Smooth muscle cell (in vitro differentiated cells): ENCODE measurements around the gene TMEM62. TPM values are rescaled to one million over a fixed set of nuclear protein-coding genes. Genes with fewer than 3 reads are reported as not detected.

Source experiments
- DNase-seq: peaks from one replicate; lab custom pipeline; 2025; ENCODE audit not compliant: unreplicated experiment; lab: John Stamatoyannopoulos, UW
- H2AFZ ChIP-seq: fragments of 200-600 bp; sonication (generic); 2 replicates; pipeline ENCODE4 v1.6.0; 2016; ENCODE audit warnings: antibody characterized with exemption, low read depth, mild to moderate bottlenecking
- H3F3A ChIP-seq: fragments of 200-600 bp; sonication (generic); 2 replicates; pipeline ENCODE4 v1.6.0; 2017; ENCODE audit warnings: antibody characterized with exemption, low read depth
- H3K27ac ChIP-seq: fragments of 200-600 bp; sonication (generic); 2 replicates; pipeline ENCODE4 v1.5.1; 2016; ENCODE audit warnings: low read depth, mild to moderate bottlenecking
- H3K27me3 ChIP-seq: fragments of 200-600 bp; sonication (generic); 2 replicates; pipeline ENCODE4 v1.6.1; 2016; ENCODE audit warnings: low read depth, mild to moderate bottlenecking
- H3K36me3 ChIP-seq: fragments of 200-600 bp; sonication (generic); 2 replicates; pipeline ENCODE4 v1.5.1; 2016; ENCODE audit warnings: low read depth
- H3K4me1 ChIP-seq: fragments of 200-600 bp; sonication (generic); 2 replicates; pipeline ENCODE4 v1.5.1; 2016; ENCODE audit warnings: low read depth
- H3K4me2 ChIP-seq: fragments of 200-600 bp; sonication (generic); 2 replicates; pipeline ENCODE4 v1.6.0; 2016; ENCODE audit warnings: mild to moderate bottlenecking
- H3K4me3 ChIP-seq: fragments of 200-600 bp; sonication (generic); 2 replicates; pipeline ENCODE4 v1.5.1; 2016; ENCODE audit warnings: mild to moderate bottlenecking
- H3K79me2 ChIP-seq: fragments of 200-600 bp; sonication (generic); 2 replicates; pipeline ENCODE4 v1.6.0; 2016; ENCODE audit warnings: low read depth, mild to moderate bottlenecking
- H3K9ac ChIP-seq: fragments of 200-600 bp; sonication (generic); 2 replicates; pipeline ENCODE4 v1.6.0; 2016; ENCODE audit warnings: low read depth
- H3K9me3 ChIP-seq: fragments of 200-600 bp; sonication (generic); replicated peaks from 2 replicates; pipeline ENCODE4 v1.5.1; 2016; ENCODE audit warnings: low read depth
- H4K20me1 ChIP-seq: fragments of 200-600 bp; sonication (generic); 2 replicates; pipeline ENCODE4 v1.6.0; 2016; ENCODE audit warnings: low read depth
- CTCF ChIP-seq: fragments of 200-600 bp; sonication (generic); IDR thresholded peaks from 2 replicates; pipeline ENCODE4 v1.5.1; 2017; ENCODE audit warnings: borderline replicate concordance, mild to moderate bottlenecking, antibody characterized with exemption; ENCODE audit not compliant: insufficient read depth, poor library complexity, severe bottlenecking
- WGBS: methylation state at CpG from one replicate; pipeline ENCODE4 v1.1.7; 2016; ENCODE audit warnings: low lambda C conversion rate; 5-methylcytosine and 5-hydroxymethylcytosine counted together
- polyA plus RNA-seq: library from polyadenylated mRNA; unstranded; fragments of >200 nt; fragmentation: Nextera tagmentation; extraction: Ambion mirVana; gene quantifications from 2 replicates; pipeline ENCODE4 v1.2.1, GENCODE V29; 2016
- total RNA-seq: library from RNA; depleted of rRNA; stranded (reverse); fragments of >200 nt; gene quantifications from 2 replicates; pipeline ENCODE4 v1.2.3, GENCODE V29; 2014

Gene TMEM62
- total and polyA plus RNA-seq, 2 experiments from 2014 or later = 3.1 to 12.0 TPM

- no peak for DNase-seq
- Histone ChIP-seq H3K4me2 (no peak overlapping the region), H3K79me2 (no peaks in the 10 kb centered on the region), H3K27ac (no peak overlapping the region), H3K4me1 (no peaks in the 10 kb centered on the region), H2AFZ (no peak overlapping the region), H3K9ac (no peak overlapping the region), H4K20me1 (no peaks in the 10 kb centered on the region), H3K4me3 (no peak overlapping the region), H3F3A (no peaks in the 10 kb centered on the region), H3K36me3 (no peaks in the 10 kb centered on the region), H3K9me3 (no peaks in the 10 kb centered on the region), H3K27me3 (no peaks in the 10 kb centered on the region)
- no peak for TF ChIP-seq CTCF
- WGBS = 87% methylated on average over 4 of the region's 4 CpGs
Measured at GRCh38 chr15:43143203-43143941, 10.0 kb downstream of the TMEM62 start.

- Histone ChIP-seq H3K79me2 (no peaks in the 10 kb centered on the region), H3K9me3 (no peaks in the 10 kb centered on the region), H3K4me2 (no peak overlapping the region), H3K9ac (no peak overlapping the region), H3K27ac (no peak overlapping the region), H3K36me3 (no peaks in the 10 kb centered on the region), H2AFZ (no peak overlapping the region), H3K27me3 (no peaks in the 10 kb centered on the region), H3K4me3 (no peak overlapping the region), H3K4me1 (no peaks in the 10 kb centered on the region), H4K20me1 (no peaks in the 10 kb centered on the region), H3F3A (peaks cover under 1% of the 10 kb centered on the region)
- DNase-seq = no peak
- no peak for TF ChIP-seq CTCF
Measured at GRCh38 chr15:43144512-43144911, 11.1 kb downstream of the TMEM62 start.

GRCh38 chr15:43146184-43146583 lies 12.8 kb downstream of the TMEM62 start:
- TF ChIP-seq CTCF = no peak
- no peaks in the 10 kb centered on the region for H3K79me2 ChIP-seq
- peaks cover 9% of the 10 kb centered on the region for H3F3A ChIP-seq
- no peaks in the 10 kb centered on the region for H3K36me3 ChIP-seq
- H3K27ac ChIP-seq = no peak overlapping the region
- no peak overlapping the region for H3K9ac ChIP-seq
- no peaks in the 10 kb centered on the region for H3K9me3 ChIP-seq
- no peak for DNase-seq
- no peak overlapping the region for H2AFZ ChIP-seq
- H3K4me3 ChIP-seq = no peak overlapping the region
- WGBS = 92% methylated on average over 5 of the region's 5 CpGs
- H3K4me2 ChIP-seq = no peak overlapping the region
- no peaks in the 10 kb centered on the region for H4K20me1 ChIP-seq
- peaks cover 4% of the 10 kb centered on the region for H3K4me1 ChIP-seq
- no peaks in the 10 kb centered on the region for H3K27me3 ChIP-seq
